ENCODE results near the gene C4orf50.
"Not testable (repeated sequence)": the region's sequence is repeated elsewhere in the genome, so short reads cannot be mapped to it uniquely, and the experiment has no call there.

C4orf50 gene

DNA sequence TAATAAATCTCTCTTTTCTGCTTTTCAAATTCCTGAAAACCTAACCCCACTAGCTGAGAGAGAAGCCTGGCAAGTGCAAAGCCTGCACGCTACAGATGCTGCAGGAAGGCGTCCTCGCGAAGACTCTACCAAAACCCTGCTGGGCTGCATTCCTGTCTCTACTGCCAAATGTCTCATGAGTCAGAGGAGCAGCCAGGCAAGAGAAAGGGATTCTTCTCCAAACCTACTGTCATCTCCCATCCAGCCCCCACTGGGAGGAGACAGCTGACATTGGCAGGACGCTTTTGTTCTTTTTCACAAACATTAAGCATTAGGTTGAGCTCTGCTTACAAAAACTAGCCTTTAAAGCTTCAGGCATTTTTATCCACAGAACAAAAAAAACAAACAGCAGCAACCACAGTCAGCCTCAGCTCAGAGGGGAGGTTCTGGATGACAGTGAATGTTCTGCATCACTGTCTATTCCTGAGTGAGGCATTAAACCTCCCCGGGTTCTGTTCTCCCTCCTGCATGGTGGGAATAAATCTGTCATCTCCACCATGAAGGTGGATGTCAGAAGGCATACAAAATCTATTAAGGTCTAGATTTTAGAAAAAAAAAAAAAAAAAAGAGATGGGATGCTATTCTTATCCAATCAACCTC, 143.3 kb downstream of the C4orf50 start:
- H3K4me3 ChIP-seq (ENCODE audit: low read length): no peak overlapping the region
- H3K36me3 ChIP-seq (ENCODE audit: insufficient read depth, low read depth, low read length): peaks cover 7% of the 10 kb centered on the region
- no peaks in the 10 kb centered on the region for H3K9me3 ChIP-seq (ENCODE audit: insufficient read depth, low read depth, low read length)
- no peaks in the 10 kb centered on the region for H3K27me3 ChIP-seq (ENCODE audit: insufficient read depth, low read length)
- H3K9ac ChIP-seq (ENCODE audit: low read depth, low read length): no peak overlapping the region
- no peak overlapping the region for H3K27ac ChIP-seq (ENCODE audit: low read length)
- peaks cover 12% of the 10 kb centered on the region for H3K4me1 ChIP-seq (ENCODE audit: insufficient read depth, low read length)

DNA sequence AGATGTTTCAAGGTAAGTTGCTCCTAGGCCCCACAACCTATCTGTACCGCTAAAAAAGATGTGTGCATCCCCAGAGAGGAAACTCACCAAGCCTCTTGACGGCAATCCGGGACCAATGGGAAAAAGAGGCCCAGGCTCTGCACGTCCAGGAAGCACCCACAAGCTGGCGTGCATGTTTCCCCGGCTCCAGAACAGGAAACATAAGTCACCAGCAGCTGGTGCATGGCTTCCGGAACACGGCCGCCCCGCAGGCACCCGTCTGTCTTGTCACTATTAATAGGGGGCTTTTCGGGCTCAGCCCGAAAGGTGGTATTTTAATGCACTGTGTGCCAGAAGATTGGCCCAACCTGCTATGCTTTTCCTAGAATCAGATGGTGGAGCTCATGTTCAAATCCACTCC, 147.5 kb downstream of the C4orf50 start:
- Histone ChIP-seq H3K9ac (ENCODE audit: low read depth, low read length) (no peak overlapping the region), H3K4me1 (ENCODE audit: insufficient read depth, low read length) (peaks cover 12% of the 10 kb centered on the region), H3K4me3 (ENCODE audit: low read length) (no peak overlapping the region), H3K9me3 (ENCODE audit: insufficient read depth, low read depth, low read length) (no peaks in the 10 kb centered on the region), H3K36me3 (ENCODE audit: insufficient read depth, low read depth, low read length) (peaks cover 19% of the 10 kb centered on the region), H3K27ac (ENCODE audit: low read length) (no peak overlapping the region), H3K27me3 (ENCODE audit: insufficient read depth, low read length) (no peaks in the 10 kb centered on the region)

- no peak overlapping the region for H3K4me3 ChIP-seq (ENCODE audit: low read length)
- no peaks in the 10 kb centered on the region for H3K27me3 ChIP-seq (ENCODE audit: insufficient read depth, low read length)
- H3K9ac ChIP-seq (ENCODE audit: low read depth, low read length): no peak overlapping the region
- no peak overlapping the region for H3K27ac ChIP-seq (ENCODE audit: low read length)
- H3K36me3 ChIP-seq (ENCODE audit: insufficient read depth, low read depth, low read length): peaks cover 21% of the 10 kb centered on the region
- no peaks in the 10 kb centered on the region for H3K9me3 ChIP-seq (ENCODE audit: insufficient read depth, low read depth, low read length)
- peaks cover 8% of the 10 kb centered on the region for H3K4me1 ChIP-seq (ENCODE audit: insufficient read depth, low read length)
These were observed 148.1 kb downstream of the C4orf50 start for GRCh38 chr4:5869966-5870619.

- Histone ChIP-seq H3K27ac (ENCODE audit: low read length) (no peak overlapping the region), H3K27me3 (ENCODE audit: insufficient read depth, low read length) (no peaks in the 10 kb centered on the region)
These were observed 150.4 kb downstream of the C4orf50 start for GRCh38 chr4:5867866-5868265.

DNA sequence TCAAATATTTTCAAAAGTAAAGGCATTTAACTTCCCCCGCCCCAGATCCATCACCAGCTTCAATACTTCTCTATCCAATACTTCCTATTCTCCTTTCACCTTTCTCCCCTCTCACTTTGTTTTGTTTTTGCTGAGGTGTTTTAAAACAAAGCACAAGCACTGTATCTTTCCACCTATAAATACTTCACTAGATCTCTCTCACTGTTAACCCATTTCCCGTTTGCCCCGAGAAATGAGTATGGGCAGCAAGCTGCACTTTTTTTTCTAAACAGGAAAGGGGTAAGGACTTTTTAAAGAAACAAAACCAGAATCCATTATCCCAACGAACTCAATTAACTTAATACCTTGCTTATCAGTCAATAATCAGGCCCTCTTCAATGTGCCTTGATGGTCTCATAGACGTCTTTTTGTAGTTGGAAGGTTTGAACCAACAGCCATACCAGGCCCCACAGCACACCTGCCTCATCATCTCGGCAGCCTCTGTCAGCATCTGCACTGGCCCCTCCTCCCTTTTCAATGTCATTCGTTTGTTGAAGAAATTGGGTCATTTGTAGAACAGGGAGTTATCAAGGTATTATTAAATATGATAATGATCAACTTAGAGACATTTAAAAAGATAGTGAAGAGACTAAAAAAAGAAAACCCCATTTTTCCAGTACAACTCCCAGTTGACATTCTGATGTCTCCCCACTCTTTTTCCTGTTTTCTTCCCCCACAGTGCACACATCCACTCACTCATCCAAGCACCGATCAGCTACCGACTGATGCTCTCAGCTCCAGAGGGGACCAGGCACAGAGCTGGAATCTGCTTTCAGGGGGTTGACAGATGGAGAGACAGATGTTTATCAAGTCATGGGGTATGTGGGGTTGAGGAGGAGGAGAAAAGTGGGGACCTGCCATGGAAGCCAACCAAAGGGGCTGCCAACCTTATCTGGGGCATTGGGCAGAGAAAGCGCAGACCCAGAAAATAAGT, 151.1 kb downstream of the C4orf50 start:
- H3K36me3 ChIP-seq (ENCODE audit: insufficient read depth, low read depth, low read length): peaks cover 33% of the 10 kb centered on the region
- H3K4me3 ChIP-seq (ENCODE audit: low read length): no peak overlapping the region
- no peaks in the 10 kb centered on the region for H3K27me3 ChIP-seq (ENCODE audit: insufficient read depth, low read length)
- H3K9me3 ChIP-seq (ENCODE audit: insufficient read depth, low read depth, low read length): no peaks in the 10 kb centered on the region
- H3K4me1 ChIP-seq (ENCODE audit: insufficient read depth, low read length): peaks cover 5% of the 10 kb centered on the region
- no peak overlapping the region for H3K27ac ChIP-seq (ENCODE audit: low read length)
- no peak overlapping the region for H3K9ac ChIP-seq (ENCODE audit: low read depth, low read length)

More at GRCh38 chr4:5867866-5868265, 150.4 kb downstream of the C4orf50 start:
- peaks cover 33% of the 10 kb centered on the region for H3K36me3 ChIP-seq (ENCODE audit: insufficient read depth, low read depth, low read length)
- peaks cover 5% of the 10 kb centered on the region for H3K4me1 ChIP-seq (ENCODE audit: insufficient read depth, low read length)
- H3K9ac ChIP-seq (ENCODE audit: low read depth, low read length): no peak overlapping the region
- H3K4me3 ChIP-seq (ENCODE audit: low read length): no peak overlapping the region
- no peaks in the 10 kb centered on the region for H3K9me3 ChIP-seq (ENCODE audit: insufficient read depth, low read depth, low read length)

- Histone ChIP-seq H3K9me3 (ENCODE audit: insufficient read depth, low read depth, low read length) (no peaks in the 10 kb centered on the region), H3K27me3 (ENCODE audit: insufficient read depth, low read length) (no peaks in the 10 kb centered on the region), H3K4me3 (ENCODE audit: low read length) (no peak overlapping the region), H3K27ac (ENCODE audit: low read length) (no peak overlapping the region), H3K9ac (ENCODE audit: low read depth, low read length) (no peak overlapping the region), H3K36me3 (ENCODE audit: insufficient read depth, low read depth, low read length) (peaks cover 39% of the 10 kb centered on the region), H3K4me1 (ENCODE audit: insufficient read depth, low read length) (peaks cover 5% of the 10 kb centered on the region)
These were observed 152.2 kb downstream of the C4orf50 start for GRCh38 chr4:5865896-5866599.

- H3K27me3 ChIP-seq (ENCODE audit: insufficient read depth, low read length): no peaks in the 10 kb centered on the region
- no peak overlapping the region for H3K4me3 ChIP-seq (ENCODE audit: low read length)
- no peaks in the 10 kb centered on the region for H3K9me3 ChIP-seq (ENCODE audit: insufficient read depth, low read depth, low read length)
- H3K4me1 ChIP-seq (ENCODE audit: insufficient read depth, low read length): peaks cover 5% of the 10 kb centered on the region
- no peak overlapping the region for H3K27ac ChIP-seq (ENCODE audit: low read length)
- H3K36me3 ChIP-seq (ENCODE audit: insufficient read depth, low read depth, low read length): peaks cover 53% of the 10 kb centered on the region
- H3K9ac ChIP-seq (ENCODE audit: low read depth, low read length): no peak overlapping the region
These were observed 154.6 kb downstream of the C4orf50 start for GRCh38 chr4:5863461-5864113.

GRCh38 chr4:5858020-5858769, 160.0 kb downstream of the C4orf50 start:
- Histone ChIP-seq H3K9ac (ENCODE audit: low read depth, low read length) (no peak overlapping the region), H3K4me1 (ENCODE audit: insufficient read depth, low read length) (peaks cover 1% of the 10 kb centered on the region; the same call in 1 of the 2 replicates), H3K9me3 (ENCODE audit: insufficient read depth, low read depth, low read length) (no peaks in the 10 kb centered on the region), H3K27ac (ENCODE audit: low read length) (no peak overlapping the region), H3K27me3 (ENCODE audit: insufficient read depth, low read length) (no peaks in the 10 kb centered on the region), H3K36me3 (ENCODE audit: insufficient read depth, low read depth, low read length) (peaks cover 73% of the 10 kb centered on the region), H3K4me3 (ENCODE audit: low read length) (no peak overlapping the region)

DNA sequence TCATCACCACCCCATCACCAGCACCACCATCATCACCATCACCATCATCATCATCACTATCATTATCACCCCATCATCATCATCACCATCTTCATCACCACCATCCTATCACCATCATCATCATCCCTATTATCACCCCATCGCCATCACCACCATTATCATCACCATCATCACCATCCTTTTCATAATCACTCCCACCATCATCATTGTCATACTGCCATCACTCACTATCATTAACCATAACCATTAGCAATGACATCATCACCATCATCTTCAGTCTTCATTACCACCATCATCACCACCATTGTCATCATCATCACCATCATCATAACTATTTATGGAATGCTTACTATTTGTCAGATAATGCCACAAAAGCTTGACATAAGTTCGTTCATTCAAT, 161.0 kb downstream of the C4orf50 start:
- no peak overlapping the region for H3K9ac ChIP-seq (ENCODE audit: low read depth, low read length)
- no peaks in the 10 kb centered on the region for H3K27me3 ChIP-seq (ENCODE audit: insufficient read depth, low read length)
- H3K4me3 ChIP-seq (ENCODE audit: low read length): no peak overlapping the region
- H3K9me3 ChIP-seq (ENCODE audit: insufficient read depth, low read depth, low read length): no peaks in the 10 kb centered on the region
- H3K27ac ChIP-seq (ENCODE audit: low read length): no peak overlapping the region
- H3K36me3 ChIP-seq (ENCODE audit: insufficient read depth, low read depth, low read length): peaks cover 83% of the 10 kb centered on the region
- H3K4me1 ChIP-seq (ENCODE audit: insufficient read depth, low read length): no peaks in the 10 kb centered on the region

DNA sequence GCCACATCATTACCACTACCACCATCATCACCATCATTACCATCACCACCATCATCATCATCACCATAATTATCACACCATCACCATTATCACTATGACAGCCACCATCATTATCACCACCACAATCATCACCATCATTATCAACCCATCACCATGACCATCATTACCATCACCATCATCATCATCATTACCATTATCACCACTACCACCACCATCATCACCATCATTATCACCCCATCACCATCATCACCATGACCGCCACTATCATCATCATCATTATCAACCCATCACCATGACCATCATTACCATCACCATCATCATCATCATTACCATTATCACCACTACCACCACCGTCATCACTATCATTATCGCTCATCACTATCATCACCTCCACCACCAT, 161.9 kb downstream of the C4orf50 start:
- not testable (repeated sequence) for H3K9me3 ChIP-seq (ENCODE audit: insufficient read depth, low read depth, low read length); H3K4me1 ChIP-seq (ENCODE audit: insufficient read depth, low read length); H3K27me3 ChIP-seq (ENCODE audit: insufficient read depth, low read length); H3K4me3 ChIP-seq (ENCODE audit: low read length); H3K27ac ChIP-seq (ENCODE audit: low read length); H3K9ac ChIP-seq (ENCODE audit: low read depth, low read length)
- H3K36me3 ChIP-seq (ENCODE audit: insufficient read depth, low read depth, low read length): peaks cover 87% of the 10 kb centered on the region

Measured in iPS-20b (cell line).